NCI-H146 (cell line): Measurements from ENCODE around the gene RNF130.
"Not testable (repeated sequence)": the region's sequence is repeated elsewhere in the genome, so short reads cannot be mapped to it uniquely, and the experiment has no call there.

Experiments
- DNase-seq: peaks from one replicate; lab custom pipeline; 2025; lab: John Stamatoyannopoulos, UW

The RNF130 gene

DNA sequence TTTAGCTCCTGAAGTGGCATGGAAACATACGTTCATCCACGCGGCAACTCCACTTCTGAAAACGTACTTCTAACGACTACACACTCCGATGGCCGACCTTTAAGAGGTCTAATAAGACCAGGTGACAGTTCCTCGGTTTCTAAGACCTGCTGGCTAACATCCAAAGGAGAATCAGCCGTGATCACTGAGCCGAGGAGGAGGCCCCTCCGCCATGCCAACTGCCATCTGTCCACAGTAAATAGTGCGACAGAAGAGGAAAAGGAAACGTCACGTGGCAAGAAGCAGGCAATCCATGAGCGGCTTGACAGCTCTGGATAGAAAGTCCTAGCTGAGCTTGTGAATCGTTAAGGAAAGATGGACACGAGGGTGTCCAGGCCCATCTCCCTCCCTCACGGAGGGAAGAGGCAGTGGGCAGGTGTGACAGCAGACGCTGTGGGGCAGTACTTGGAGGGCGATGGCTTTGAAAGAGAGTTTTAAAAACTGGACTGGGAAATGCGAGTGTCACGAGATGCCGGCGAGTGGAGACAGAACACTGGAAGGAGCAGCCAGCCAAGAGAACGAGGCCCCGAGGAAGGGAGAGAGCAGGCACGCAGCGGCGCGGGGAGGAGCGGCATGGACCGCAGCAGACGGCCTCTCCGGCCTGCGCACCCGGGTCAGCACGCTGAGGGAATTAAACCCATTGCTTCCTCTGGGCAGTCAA lies 97.2 kb downstream of the RNF130 start:
- no peak for DNase-seq

DNA sequence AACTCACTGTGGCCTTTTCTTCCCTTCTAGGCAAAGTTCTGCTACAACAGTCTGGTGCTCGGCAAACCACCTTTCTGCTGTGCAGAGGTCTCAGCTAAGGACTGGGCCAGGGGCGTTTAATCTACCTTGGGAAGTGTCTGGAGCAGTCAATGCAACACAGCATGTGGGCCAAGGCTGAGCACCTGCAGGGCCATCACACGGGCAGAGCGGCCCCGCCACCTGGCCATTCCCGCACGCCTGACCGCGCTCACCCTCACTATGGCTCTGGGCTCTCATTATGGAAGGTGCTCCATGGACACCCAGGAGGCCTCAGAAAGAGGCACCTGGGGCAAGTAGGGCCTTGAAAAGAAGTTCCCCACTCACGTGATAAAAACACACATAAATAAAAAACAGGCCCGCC lies 98.2 kb downstream of the RNF130 start:
- no peak for DNase-seq

DNA sequence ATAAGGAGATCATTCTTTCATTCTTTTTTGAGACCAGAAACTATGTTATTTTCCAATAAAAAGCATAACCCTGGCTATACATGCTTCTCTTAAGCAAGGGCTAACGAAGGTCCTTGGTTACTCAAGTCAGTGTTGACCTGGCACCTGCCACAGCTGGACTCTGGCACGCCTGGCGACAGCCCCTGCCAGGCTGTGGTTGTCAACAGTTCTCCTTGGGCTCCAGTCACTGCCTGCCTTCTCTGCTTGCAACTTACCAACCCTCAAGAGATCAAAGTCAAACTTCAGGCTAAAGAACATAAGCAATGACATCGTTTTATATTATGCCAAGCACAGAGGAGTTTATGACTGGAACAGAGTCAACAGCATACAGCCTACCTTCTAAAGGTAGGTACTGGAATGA lies 102.4 kb downstream of the RNF130 start:
- no peak for DNase-seq

DNA sequence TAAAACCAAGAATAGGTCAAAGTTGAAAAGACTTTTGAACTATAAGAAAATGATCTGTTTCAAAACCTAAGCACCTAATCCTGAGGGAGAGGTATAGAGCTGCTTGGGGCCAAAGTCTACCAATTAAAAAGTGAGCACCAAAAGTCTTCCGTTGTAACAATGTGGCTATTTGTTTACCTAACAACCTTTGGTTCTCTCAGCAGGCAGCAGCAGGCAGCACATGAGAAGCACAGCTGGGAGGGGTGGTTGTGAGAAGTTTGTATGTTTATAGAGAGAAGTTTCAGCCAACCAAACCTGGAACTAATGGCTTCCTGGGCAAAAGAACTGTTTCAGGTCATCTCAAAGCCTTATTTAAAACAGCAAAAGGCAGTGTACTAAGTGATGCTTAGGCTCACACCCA lies 104.1 kb downstream of the RNF130 start:
- no peak for DNase-seq

DNA sequence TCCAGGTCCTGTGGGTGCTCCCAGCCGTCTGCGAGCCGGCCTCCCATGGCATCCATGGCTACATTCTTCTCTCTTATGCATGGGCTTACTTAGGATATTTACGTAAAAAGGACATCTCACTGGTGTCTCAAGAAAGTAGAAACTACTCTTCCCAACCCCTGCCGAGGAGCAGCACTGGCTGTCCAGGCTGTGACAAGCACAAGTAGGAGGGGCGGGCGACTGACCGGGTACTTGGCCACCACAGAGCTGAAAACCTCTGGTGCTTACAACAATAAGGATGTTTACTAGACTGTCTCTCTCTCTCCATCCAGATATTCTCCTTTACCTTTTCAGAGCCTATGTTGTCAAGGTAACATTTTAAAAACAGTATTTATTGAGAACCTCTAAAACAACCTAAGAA lies 107.5 kb downstream of the RNF130 start:
- DNase-seq = no peak

DNA sequence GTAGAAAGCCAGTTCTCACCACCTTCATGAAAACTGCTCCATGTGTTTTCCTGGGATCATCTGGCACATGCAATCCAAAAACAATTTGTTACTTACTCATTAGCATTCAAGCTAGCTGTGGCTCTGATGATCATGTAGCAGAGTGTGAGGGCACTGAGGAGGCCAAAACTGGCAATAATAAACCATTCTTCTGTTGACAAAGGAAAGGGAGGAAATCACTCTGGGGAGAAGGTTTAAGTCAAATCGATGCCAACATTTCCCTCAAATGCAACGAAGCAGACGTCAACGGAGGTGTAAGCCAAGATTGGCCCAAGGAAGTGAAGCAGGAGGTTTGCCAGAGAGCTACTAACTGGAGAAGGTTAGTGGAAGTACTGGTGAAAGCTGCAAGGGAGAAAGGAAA lies 108.2 kb downstream of the RNF130 start:
- no peak for DNase-seq

DNA sequence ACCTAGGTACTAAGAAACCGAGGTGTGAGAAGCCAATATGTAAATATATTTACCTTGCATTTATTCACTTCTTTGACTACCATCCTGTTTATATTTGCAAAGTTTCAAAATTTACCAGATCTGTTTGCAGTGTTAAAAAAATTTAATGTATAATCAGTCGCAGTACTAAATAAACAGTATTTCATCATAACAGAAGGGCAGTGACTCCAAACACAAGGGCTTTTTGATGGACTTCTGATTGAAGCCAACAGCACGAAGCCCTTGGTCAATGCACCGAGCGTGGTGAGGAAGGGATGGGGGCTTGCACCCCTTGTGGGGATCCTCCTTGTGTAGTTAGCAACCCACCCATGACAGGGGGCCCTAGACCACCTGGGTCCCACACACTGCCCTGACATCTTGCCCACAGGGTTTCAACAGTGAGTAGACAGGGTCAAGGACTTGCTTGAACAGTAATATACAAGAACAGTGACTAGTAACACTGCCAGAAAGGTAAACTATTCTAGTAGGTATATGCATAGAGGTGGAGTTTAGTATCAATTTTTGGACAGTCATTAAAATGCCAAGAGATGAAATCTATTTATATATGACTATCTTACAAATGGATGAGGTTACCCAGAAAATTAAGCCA lies 111.2 kb downstream of the RNF130 start:
- DNase-seq = no peak

DNA sequence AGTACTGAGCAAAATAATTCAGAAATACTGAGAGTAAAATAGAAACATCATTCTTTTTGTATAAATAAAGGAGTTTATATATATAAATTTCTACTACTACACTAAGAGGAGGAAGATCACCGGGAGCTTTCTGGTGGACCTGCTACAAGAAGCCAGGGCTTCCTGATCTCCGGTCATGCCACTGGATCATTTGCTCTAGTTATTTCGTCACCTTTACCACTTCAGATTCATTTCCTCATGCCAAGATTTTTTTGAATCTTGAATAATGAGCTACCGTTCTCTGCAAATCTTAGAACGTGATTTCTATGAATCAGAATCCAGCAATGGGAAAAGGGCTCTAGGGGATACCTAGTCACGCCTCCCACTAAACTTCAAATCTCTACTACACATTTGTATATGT lies 111.9 kb downstream of the RNF130 start:
- DNase-seq = no peak

DNA sequence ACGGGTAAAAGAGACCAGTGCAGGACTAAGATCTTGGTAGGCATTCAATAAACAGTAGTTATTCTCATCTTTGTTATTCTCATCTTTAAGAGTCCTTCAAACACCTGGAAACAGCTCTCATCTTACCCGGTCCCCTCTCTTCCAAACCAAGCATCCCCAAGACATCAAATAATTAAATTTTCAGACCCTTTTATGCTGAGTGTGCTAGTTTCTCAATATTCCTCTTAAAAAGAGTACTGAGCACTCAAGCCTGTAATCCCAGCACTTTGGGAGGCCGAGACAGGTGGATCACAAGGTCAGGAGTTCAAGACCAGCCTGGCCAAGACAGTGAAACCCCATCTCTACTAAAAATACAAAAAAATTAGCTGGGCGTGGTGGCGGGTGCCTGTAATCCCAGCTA lies 112.4 kb downstream of the RNF130 start:
- DNase-seq = not testable (repeated sequence)

DNA sequence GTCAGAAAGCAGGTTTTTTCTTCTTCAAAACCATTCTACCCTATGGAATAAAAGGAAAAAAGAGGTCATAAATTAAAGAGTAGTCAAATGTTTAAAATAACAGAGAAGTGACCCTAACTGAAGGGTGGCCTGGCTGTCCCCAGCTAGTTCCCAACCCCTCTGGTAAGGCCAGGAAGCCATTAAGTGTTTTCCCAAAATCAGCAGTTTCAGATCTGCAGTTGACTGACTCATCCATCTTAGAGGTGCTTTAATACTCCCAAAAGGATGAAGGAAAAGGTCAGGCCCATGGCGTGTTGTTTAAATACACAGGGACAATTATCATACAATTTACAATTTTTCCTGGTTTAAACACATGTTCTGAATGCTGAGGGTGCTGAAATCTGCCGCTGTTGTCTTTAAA lies 115.9 kb downstream of the RNF130 start:
- no peak for DNase-seq

DNA sequence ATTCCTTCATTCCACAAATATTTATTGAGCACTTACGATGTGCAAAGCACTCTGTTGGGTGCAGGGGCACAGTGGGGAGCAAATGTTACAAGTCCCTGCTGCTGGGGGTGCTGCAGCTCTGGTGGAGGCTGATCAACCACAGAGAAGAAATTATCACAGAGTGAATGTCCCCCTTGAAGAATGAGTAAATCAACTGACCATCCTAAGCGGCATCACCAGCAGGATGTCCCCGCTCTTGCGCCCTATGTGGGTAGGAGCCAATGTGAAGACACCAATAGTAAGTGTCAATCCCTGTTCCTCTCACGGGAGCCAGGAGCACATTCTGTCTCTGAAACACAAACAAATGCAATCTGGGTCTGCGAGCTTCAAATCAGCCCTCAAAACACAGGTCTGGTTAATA lies 116.5 kb downstream of the RNF130 start:
- DNase-seq = no peak

DNA sequence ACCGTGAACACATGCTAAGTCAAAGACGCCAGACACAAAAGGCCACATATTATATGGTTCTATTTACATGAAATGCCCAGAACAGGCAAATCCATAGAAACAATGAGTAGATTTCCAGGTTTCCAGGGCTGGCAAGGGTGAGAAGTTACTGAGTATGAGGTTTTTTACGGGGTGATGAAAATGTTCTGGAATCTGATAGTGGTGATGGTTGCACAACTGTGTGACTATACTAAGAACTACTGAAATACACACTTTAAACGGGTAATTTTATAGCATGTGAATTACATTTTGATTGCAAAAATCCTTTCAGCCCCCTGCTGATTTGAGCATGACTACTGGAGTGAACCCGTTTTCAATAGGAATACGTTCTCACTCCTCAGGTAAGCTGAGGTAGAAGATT lies 117.1 kb downstream of the RNF130 start:
- DNase-seq = no peak

DNA sequence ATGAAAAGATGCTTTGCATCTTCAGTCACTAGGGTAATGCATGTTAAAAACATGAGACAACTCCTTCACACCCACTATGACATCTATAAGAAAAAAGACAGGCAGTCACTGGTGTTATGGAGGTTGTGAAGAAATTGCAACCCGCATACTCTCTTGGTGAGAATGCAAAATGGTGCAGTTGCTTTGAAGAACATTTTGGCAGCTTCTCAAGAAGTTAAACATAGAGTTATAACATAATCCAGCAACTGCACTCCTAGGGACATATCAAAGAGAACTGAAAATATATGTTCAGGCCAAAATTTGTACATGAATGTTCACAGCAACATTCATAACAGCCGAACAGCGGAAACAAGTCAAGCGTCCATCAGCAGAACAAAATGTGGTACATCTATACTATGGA lies 117.6 kb downstream of the RNF130 start:
- DNase-seq = no peak

DNA sequence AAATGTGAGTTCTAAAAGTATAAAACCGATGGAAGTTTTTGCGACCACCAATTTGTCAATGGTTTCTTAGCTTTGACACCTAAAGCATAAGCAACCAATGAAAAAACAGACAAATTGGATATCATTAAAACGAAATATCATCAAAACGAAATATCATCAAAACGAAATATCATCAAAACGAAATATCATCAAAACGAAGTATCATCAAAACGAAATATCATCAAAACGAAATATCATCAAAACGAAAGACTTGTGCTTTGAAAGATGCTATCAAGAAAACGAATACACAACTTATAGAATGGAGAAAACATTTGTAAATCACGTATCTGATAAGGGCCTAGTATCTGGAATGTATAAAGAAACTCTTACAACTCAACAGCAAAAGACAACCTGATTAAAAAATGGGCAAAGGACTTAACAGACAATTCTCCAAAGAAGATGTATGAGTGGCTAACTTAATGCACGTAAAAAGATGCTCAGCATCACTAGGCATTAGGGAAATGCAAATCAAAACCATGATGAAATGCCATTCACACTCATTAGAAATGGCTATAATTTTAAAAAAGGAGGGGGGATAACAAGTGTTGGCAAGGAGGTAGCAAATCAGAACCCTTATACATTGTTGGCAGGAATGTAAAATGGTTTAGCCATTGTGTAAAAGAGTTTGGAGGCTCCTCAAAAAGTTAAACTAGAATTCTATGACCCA lies 134.4 kb downstream of the RNF130 start:
- no peak for DNase-seq

DNA sequence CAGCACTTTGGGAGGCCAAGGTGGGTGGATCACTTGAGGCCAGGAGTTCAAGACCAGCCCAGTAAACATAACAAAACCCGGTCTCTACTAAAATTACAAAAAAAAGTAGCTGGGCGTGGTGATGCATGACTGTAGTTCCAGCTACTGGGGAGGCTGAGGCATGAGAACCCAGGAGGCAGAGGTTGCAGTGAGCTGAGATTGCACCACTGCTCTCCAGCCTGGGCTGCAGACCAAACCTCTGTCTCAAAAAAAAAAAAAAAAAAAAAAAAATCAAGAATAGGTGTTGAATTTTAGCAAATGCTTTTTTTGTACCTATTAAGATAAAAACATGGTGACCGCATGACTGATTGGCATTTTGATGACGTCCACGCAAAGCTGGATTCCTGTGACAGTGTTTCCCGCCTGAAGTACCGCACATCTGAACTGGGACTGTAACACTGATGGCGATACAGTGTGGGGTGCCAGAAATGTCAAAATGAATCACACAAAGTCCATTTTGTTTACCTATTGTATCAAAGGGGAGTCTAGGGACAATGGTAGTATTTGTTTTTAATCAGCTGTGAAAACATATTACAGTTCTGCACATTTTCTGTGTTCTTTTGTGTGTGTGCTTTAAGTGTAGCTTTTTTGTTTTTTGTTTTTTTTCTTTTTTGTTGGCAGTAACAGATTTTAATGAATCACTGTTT lies 140.6 kb downstream of the RNF130 start:
- no peak for DNase-seq

DNA sequence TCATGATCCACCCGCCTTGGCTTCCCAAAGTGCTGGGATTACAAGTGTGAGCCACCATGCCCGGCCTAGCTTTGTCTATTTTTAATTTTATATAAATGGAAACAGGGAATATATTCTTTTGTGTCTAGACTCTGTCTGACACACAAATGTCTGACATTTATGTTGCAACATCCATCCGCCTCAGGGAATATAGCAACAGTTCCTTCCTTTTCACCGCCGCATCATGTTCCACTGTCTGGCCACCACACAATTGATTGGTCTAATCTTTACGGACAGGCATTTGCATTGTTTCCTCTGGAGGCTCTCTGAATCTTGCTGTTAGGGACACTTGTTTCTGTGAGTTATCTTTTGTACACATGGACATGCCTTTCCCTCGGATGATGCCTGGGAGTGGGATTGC lies 143.7 kb downstream of the RNF130 start:
- no peak for DNase-seq

DNA sequence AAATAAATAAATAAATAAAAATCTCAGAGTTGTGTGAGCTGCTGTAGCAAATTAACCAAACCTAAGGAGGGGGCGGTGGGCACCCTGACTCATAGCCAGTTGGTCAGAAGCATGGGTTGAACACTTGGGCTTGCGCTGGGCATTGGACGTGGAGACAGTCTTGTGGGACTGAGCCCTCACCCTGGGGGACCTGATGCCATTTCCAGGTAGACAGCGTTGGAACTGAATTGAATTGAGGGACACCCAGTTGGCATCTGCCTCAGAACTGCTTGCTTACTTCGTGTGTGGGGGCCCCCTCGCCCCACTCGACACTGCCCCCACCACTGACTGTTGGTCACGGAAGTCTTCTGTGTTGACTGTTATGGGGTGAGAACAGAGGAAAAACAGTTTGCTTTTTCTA lies 144.9 kb downstream of the RNF130 start:
- no peak for DNase-seq

DNA sequence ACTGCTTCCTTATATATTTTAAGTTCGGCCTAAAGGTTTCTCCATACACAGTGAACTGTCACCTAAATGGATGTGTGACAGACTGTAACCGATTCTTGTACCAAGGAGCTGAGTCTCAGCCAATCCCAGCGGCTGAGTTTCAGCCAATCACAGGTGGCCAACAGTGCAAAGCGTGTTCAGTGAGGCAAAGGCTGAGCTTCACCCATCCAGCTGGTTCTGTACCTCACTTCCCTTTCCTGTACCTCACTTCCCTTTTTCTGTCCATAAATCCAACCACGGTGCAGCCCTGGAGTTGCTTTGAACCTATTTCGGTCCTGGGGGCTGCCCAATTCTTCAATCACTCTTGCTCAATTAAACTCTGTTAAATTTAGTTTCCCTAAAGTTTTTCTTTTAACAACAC lies 148.1 kb downstream of the RNF130 start:
- DNase-seq = no peak

DNA sequence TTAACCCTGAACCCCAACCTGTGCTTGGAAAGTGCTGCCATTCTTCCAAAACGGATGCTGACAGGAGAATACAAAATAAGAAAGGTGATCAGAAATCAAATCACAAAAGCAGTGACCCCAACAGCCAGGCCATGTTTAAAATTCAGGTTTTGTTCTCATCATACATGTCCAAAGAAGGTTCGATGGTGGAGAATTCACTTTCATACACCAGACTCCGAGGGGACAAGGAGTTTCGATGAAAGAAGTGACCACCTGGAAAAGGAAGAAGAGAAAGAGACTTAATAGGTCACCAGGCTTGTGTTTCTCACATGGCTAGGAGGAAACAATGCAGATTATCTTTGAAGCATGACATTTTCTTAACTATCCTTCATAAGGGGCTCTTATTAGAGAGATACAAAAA lies 151.4 kb downstream of the RNF130 start:
- no peak for DNase-seq

DNA sequence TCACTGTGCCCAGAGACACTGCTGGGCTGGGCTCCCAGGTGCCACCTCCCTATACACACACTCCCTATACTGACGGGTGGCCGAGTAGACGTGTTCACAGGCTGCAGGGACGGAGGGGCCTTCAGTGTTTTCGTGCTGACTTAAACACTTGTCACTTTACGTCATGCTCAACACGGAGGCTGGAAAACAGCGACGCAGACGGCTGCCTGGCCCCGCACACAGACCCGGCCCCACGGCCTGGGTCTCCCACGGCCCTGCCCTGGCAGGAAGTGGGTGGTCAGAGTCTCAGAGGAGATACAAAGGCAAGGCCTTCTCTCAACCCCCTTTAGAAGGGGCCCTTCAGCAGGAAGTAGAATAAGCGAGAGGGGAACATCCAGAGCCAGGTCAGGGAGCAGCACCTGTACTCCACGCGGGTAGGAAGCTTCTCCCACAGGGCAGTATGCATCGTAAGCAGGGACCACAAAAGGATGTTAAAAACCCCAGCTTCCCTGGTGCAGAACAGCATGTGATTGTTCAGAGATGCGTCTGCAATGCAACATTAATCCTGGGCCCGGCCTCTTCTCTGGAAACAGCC lies 152.0 kb downstream of the RNF130 start:
- no peak for DNase-seq

DNA sequence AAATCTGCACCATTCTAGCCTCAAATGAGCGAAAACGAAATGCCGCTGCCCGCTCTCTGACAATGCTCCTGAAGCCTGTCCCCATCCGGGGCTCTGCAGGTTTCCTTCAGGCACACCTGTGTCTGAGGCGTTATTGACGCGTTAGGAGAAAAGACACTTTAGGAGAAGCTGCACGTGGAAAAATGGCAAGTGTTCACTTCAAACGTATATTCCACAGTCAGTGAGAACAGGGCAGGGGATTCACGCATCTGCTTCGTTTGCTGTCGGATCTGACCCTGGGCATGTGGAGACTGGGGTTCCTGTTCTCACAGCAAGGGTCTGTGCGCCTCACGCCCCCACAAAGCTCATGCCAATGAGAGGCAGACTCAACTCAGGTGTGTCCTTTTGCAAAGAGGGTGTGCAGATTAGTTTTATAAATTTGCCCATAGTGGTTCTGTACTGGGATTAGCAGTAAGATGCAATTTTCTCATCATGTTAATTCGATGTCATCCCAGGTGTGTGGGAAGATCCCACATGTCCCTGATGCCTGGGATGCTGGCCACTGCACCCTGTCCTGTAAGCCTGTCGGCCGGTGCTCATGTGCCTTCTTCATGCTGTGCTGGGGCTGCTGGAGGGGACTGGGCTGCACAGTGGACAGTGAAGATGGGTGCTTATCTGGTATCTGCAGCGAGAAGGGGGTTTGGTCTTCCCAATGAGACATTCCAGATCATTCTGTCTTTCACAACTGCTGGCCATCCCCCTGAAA lies 152.6 kb downstream of the RNF130 start:
- DNase-seq = no peak

DNA sequence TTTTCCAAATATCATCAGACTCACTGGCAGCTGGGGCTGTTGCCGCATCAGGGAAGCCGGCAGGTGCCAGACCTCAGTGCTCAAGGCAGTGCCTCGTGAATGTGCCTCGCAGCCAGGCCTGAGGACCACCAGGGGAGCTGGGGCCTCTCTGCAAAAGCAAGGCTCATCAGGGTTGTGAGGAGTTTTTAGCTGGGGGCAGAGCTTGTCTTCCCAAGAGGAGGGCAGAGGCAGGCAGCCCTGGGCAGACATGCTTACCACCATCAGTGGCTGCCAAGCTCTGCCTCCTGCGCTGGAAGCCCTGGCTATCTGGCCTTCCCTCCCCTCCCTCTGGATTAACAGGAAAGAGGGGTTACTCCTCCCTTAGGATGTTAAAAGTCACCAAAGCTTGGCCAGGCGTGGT lies 155.0 kb downstream of the RNF130 start:
- DNase-seq = no peak
